Mononuclear cell (primary cell): ENCODE measurements around the gene YWHAG. TPM values are rescaled to one million over a fixed set of nuclear protein-coding genes. Genes with fewer than 3 reads are reported as not detected.
A peak's percentile ranks its signal among the peaks of the same experiment; 100 is the strongest.
"Not testable (repeated sequence)": the region's sequence is repeated elsewhere in the genome, so short reads cannot be mapped to it uniquely, and the experiment has no call there.

Experiments
- H3K27me3 ChIP-seq: 2 replicates; pipeline ENCODE4 v1.6.0; 2011; ENCODE audit warnings: low read length, control low read depth; ENCODE audit not compliant: insufficient read depth
- H3K4me1 ChIP-seq: 2 replicates; pipeline ENCODE4 v1.5.1; 2011; ENCODE audit warnings: mild to moderate bottlenecking, low read length, control low read depth; ENCODE audit not compliant: insufficient read depth
- H3K4me3 ChIP-seq: 2 replicates; pipeline ENCODE4 v1.5.1; 2011; ENCODE audit warnings: mild to moderate bottlenecking, low read length, moderate library complexity
- H3K9me3 ChIP-seq: 2 replicates; pipeline ENCODE4 v1.5.1; 2011; ENCODE audit warnings: low read depth, mild to moderate bottlenecking, control low read depth, low read length
- total RNA-seq: library from RNA; depleted of rRNA; stranded (reverse); fragments of >200 nt; gene quantifications from one replicate; pipeline ENCODE4 v1.2.3, GENCODE V29; 2012

YWHAG gene
- total RNA-seq, 1 donor = 23.5 TPM

GRCh38 chr7:76392531-76393115 lies 33.8 kb upstream of the YWHAG start:
- peaks cover 49% of the 10 kb centered on the region for H3K4me1 ChIP-seq
- no peaks in the 10 kb centered on the region for H3K27me3 ChIP-seq
- no peaks in the 10 kb centered on the region for H3K9me3 ChIP-seq
- H3K4me3 ChIP-seq = peak overlapping the region; percentile 58

GRCh38 chr7:76390092-76390491 lies 31.3 kb upstream of the YWHAG start:
- no peaks in the 10 kb centered on the region for H3K27me3 ChIP-seq
- peaks cover 31% of the 10 kb centered on the region for H3K4me1 ChIP-seq
- no peaks in the 10 kb centered on the region for H3K9me3 ChIP-seq
- H3K4me3 ChIP-seq = no peak overlapping the region

- H3K27me3 ChIP-seq, H3K4me3 ChIP-seq, H3K9me3 ChIP-seq: not testable (repeated sequence)
- H3K4me1 ChIP-seq = peaks cover 12% of the 10 kb centered on the region
Observed at GRCh38 chr7:76387789-76388188, 29.0 kb upstream of the YWHAG start.

- Histone ChIP-seq H3K4me3 (no peak overlapping the region), H3K27me3 (no peaks in the 10 kb centered on the region), H3K4me1 (peaks cover 12% of the 10 kb centered on the region), H3K9me3 (no peaks in the 10 kb centered on the region)
Observed at GRCh38 chr7:76386691-76387260, 28.0 kb upstream of the YWHAG start.

- Histone ChIP-seq H3K4me3 (no peak overlapping the region), H3K4me1 (peaks cover 38% of the 10 kb centered on the region), H3K27me3 (no peaks in the 10 kb centered on the region), H3K9me3 (no peaks in the 10 kb centered on the region)
Observed at GRCh38 chr7:76383089-76383944, 24.5 kb upstream of the YWHAG start.

- H3K4me3 ChIP-seq = no peak overlapping the region
- no peaks in the 10 kb centered on the region for H3K27me3 ChIP-seq
- peaks cover 41% of the 10 kb centered on the region for H3K4me1 ChIP-seq
- H3K9me3 ChIP-seq = no peaks in the 10 kb centered on the region
Observed at GRCh38 chr7:76381814-76382213, 23.0 kb upstream of the YWHAG start.

GRCh38 chr7:76380623-76380966 lies 21.8 kb upstream of the YWHAG start:
- Histone ChIP-seq H3K9me3 (no peaks in the 10 kb centered on the region), H3K27me3 (no peaks in the 10 kb centered on the region), H3K4me1 (peaks cover 41% of the 10 kb centered on the region), H3K4me3 (no peak overlapping the region)

- Histone ChIP-seq H3K4me1 (peaks cover 53% of the 10 kb centered on the region), H3K27me3 (no peaks in the 10 kb centered on the region), H3K9me3 (no peaks in the 10 kb centered on the region), H3K4me3 (no peak overlapping the region)
Observed at GRCh38 chr7:76377186-76377918, 18.6 kb upstream of the YWHAG start.

GRCh38 chr7:76375251-76375650 lies 16.5 kb upstream of the YWHAG start:
- peaks cover 33% of the 10 kb centered on the region for H3K4me1 ChIP-seq
- no peaks in the 10 kb centered on the region for H3K9me3 ChIP-seq
- no peak overlapping the region for H3K4me3 ChIP-seq
- no peaks in the 10 kb centered on the region for H3K27me3 ChIP-seq

- Histone ChIP-seq H3K27me3 (no peaks in the 10 kb centered on the region), H3K9me3 (no peaks in the 10 kb centered on the region), H3K4me3 (no peak overlapping the region), H3K4me1 (peaks cover 14% of the 10 kb centered on the region)
Observed at GRCh38 chr7:76372984-76373833, 14.4 kb upstream of the YWHAG start.

- Histone ChIP-seq H3K27me3 (no peaks in the 10 kb centered on the region), H3K4me1 (peaks cover 13% of the 10 kb centered on the region), H3K9me3 (no peaks in the 10 kb centered on the region), H3K4me3 (no peak overlapping the region)
Observed at GRCh38 chr7:76371396-76371795, 12.6 kb upstream of the YWHAG start.

GRCh38 chr7:76369018-76369417 lies 10.2 kb upstream of the YWHAG start:
- no peak overlapping the region for H3K4me3 ChIP-seq
- peaks cover 37% of the 10 kb centered on the region for H3K4me1 ChIP-seq
- H3K27me3 ChIP-seq = no peaks in the 10 kb centered on the region
- H3K9me3 ChIP-seq = no peaks in the 10 kb centered on the region

GRCh38 chr7:76368190-76368589 lies 9.4 kb upstream of the YWHAG start:
- Histone ChIP-seq H3K27me3 (no peaks in the 10 kb centered on the region), H3K4me3 (no peak overlapping the region), H3K4me1 (peaks cover 39% of the 10 kb centered on the region), H3K9me3 (no peaks in the 10 kb centered on the region)

- Histone ChIP-seq H3K9me3 (no peaks in the 10 kb centered on the region), H3K4me1 (peaks cover 50% of the 10 kb centered on the region), H3K4me3 (no peak overlapping the region), H3K27me3 (no peaks in the 10 kb centered on the region)
Observed at GRCh38 chr7:76364198-76364584, 5.4 kb upstream of the YWHAG start.
